Endothelial cell of umbilical vein (primary cell): ENCODE data around the gene SNX10. TPM values are rescaled to one million over a fixed set of nuclear protein-coding genes. Genes with fewer than 3 reads are reported as not detected.

Experiments used
- BruUV-seq: library from RNA; stranded (reverse); fragments of 400-500 nt; replicated peaks from 2 replicates; lab custom pipeline; 2021; lab: Mats Ljungman, UMichigan
- CTCF ChIA-PET: fragments of 300-600, 350-600 bp; sonication (Branson Sonifier 250); formaldehyde crosslinking; loops from one replicate; lab custom pipeline; 2021; ENCODE audit warnings: antibody characterized with exemption, inconsistent platforms; lab: Charles Lee
- POLR2A ChIA-PET: fragments of 300-600, 350-600 bp; sonication (Branson Sonifier 250); formaldehyde crosslinking; loops from one replicate; lab custom pipeline; 2021; ENCODE audit warnings: antibody characterized with exemption, inconsistent platforms; lab: Charles Lee
- DNase-seq: peaks from one replicate; pipeline ENCODE4 v3.0.0-alpha.2; 2011; ENCODE audit warnings: low read depth, low spot score
- FAIRE-seq: peaks from 2 replicates; lab custom pipeline; 2011; peaks lifted over from hg19 to GRCh38; lab: Jason Lieb, UNC
- H2AFZ ChIP-seq: 2 replicates; pipeline ENCODE4 v1.6.0; 2012; ENCODE audit warnings: low read depth, low read length, control low read depth, inconsistent platforms
- H3K27ac ChIP-seq: 2 replicates; pipeline ENCODE4 v1.5.1; 2011; ENCODE audit warnings: low read depth, mild to moderate bottlenecking, control low read depth, low read length, moderate library complexity; ENCODE audit not compliant: insufficient read depth
- H3K27me3 ChIP-seq, 2 experiments: 2 replicates each; pipeline versions ENCODE4 v1.6.0 to v1.6.1; 2011; ENCODE audit warnings: low read length in 2 of 2, mixed read lengths in 1 of 2; ENCODE audit not compliant: control insufficient read depth in 2 of 2, insufficient read depth in 2 of 2
- H3K36me3 ChIP-seq, 2 experiments: 2 replicates in 1 of 2; 3 replicates in 1 of 2; pipeline ENCODE4 v1.5.1; 2011; ENCODE audit warnings: low read length in 2 of 2, mild to moderate bottlenecking in 1 of 2, moderate library complexity in 1 of 2; ENCODE audit not compliant: control insufficient read depth in 2 of 2, insufficient read depth in 2 of 2; ENCODE audit errors: extremely low read depth in 1 of 2
- H3K4me1 ChIP-seq: 3 replicates; pipeline ENCODE4 v1.5.1; 2011; ENCODE audit warnings: mild to moderate bottlenecking, low read length; ENCODE audit not compliant: control insufficient read depth, insufficient read depth; ENCODE audit errors: extremely low read depth
- H3K4me2 ChIP-seq: 2 replicates; pipeline ENCODE4 v1.6.1; 2011; ENCODE audit warnings: low read length, control low read depth, mixed read lengths; ENCODE audit not compliant: insufficient read depth
- H3K4me3 ChIP-seq, 3 experiments: fragments of 200-600 bp in 1 of 3; sonication (generic), shearing (Covaris generic) in 1 of 3; replicated peaks in 1 of 3; 2 replicates each; pipeline ENCODE4 v1.5.1; 2011 to 2016; ENCODE audit warnings: control low read depth in 3 of 3, low read length in 3 of 3, mild to moderate bottlenecking in 2 of 3, inconsistent platforms in 1 of 3, low read depth in 1 of 3, moderate library complexity in 1 of 3; ENCODE audit not compliant: insufficient read depth in 1 of 3
- H3K79me2 ChIP-seq: 2 replicates; pipeline ENCODE4 v1.6.0; 2012; ENCODE audit warnings: low read length, inconsistent platforms; ENCODE audit not compliant: control insufficient read depth, insufficient read depth
- H3K9ac ChIP-seq: replicated peaks from 2 replicates; pipeline ENCODE3; 2011; ENCODE audit warnings: low read length, control low read depth; ENCODE audit not compliant: insufficient read depth; ENCODE audit errors: extremely low read depth
- H3K9me1 ChIP-seq: replicated peaks from 3 replicates; pipeline ENCODE4 v1.6.0; 2011; ENCODE audit warnings: mild to moderate bottlenecking, low read length; ENCODE audit not compliant: control insufficient read depth, insufficient read depth; ENCODE audit errors: extremely low read depth
- H3K9me3 ChIP-seq: replicated peaks from 2 replicates; pipeline ENCODE4 v1.5.1; 2012; ENCODE audit warnings: low read length, inconsistent platforms; ENCODE audit not compliant: control insufficient read depth, insufficient read depth
- H4K20me1 ChIP-seq: replicated peaks from 2 replicates; pipeline ENCODE3; 2011; ENCODE audit warnings: mild to moderate bottlenecking, low read length; ENCODE audit not compliant: control insufficient read depth, insufficient read depth; ENCODE audit errors: extremely low read depth
- CTCF ChIP-seq, 2 donors: IDR thresholded peaks; 1 replicate in 1 of 2; 2 replicates in 1 of 2; pipeline ENCODE4 v1.5.1; 2011; ENCODE audit warnings: low read length in 2 of 2, mild to moderate bottlenecking in 2 of 2, moderate library complexity in 2 of 2, control low read depth in 1 of 2, inconsistent platforms in 1 of 2, low read depth in 1 of 2; ENCODE audit not compliant: insufficient read depth in 1 of 2; ENCODE audit errors: extremely low read depth in 1 of 2
- EZH2 ChIP-seq: IDR thresholded peaks from 2 replicates; pipeline ENCODE4 v1.6.1; 2012; ENCODE audit warnings: borderline replicate concordance, low read depth, mild to moderate bottlenecking, moderate library complexity, low read length, inconsistent platforms; ENCODE audit not compliant: severe bottlenecking
- FOS ChIP-seq: IDR thresholded peaks from 2 replicates; pipeline ENCODE4 v1.6.1; 2011; ENCODE audit warnings: mild to moderate bottlenecking, low read length, moderate library complexity, borderline replicate concordance; ENCODE audit not compliant: insufficient read depth
- GATA2 ChIP-seq: IDR thresholded peaks from 2 replicates; pipeline ENCODE4 v1.7.0; 2011; ENCODE audit warnings: low read depth, mild to moderate bottlenecking, moderate library complexity, mixed read lengths, low read length; ENCODE audit not compliant: insufficient read length, insufficient read depth
- JUN ChIP-seq: IDR thresholded peaks from 2 replicates; pipeline ENCODE4 v1.6.1; 2011; ENCODE audit warnings: borderline replicate concordance, low read depth; ENCODE audit not compliant: insufficient read length, insufficient read depth
- MAX ChIP-seq: IDR thresholded peaks from 2 replicates; pipeline ENCODE4 v1.6.1; 2011; ENCODE audit not compliant: insufficient read depth, insufficient read length
- MYC ChIP-seq: IDR thresholded peaks from one replicate; pipeline ENCODE4 v1.6.1; 2011; ENCODE audit warnings: mild to moderate bottlenecking, low read depth, low read length
- POLR2A ChIP-seq: IDR thresholded peaks from 2 replicates; pipeline ENCODE4 v1.6.1; 2012; ENCODE audit warnings: low read depth, mild to moderate bottlenecking, control low read depth, low read length
- POLR2AphosphoS5 ChIP-seq: IDR thresholded peaks from 2 replicates; pipeline ENCODE4 v1.6.1; 2012; ENCODE audit warnings: low read depth, mild to moderate bottlenecking, control low read depth, low read length, moderate library complexity; ENCODE audit not compliant: insufficient read depth
- dilution Hi-C: fragments of 300-500 bp; cut with MboI; formaldehyde crosslinking; loops from one replicate; pipeline ENCODE4 v1.15.0; 2019; ENCODE audit warnings: low sequenced_read_pairs; ENCODE audit not compliant: extremely low pct_ligation_motif_present
- intact Hi-C: fragments of 100-400 bp; cut with micrococcal nuclease; formaldehyde crosslinking; loops from one replicate; pipeline ENCODE4 v1.10.0; 2022
- polyA plus RNA-seq, 4 experiments: library from polyadenylated mRNA; depleted of rRNA in 3 of 4; stranded (reverse) in 3 of 4; unstranded in 1 of 4; fragments of >200 nt; gene quantifications; 2 replicates each; pipeline versions ENCODE4 v1.2.1 to v1.2.3, GENCODE V29; 2011 to 2012; ENCODE audit warnings: missing spikeins in 1 of 4
- total RNA-seq: library from RNA; stranded (reverse); gene quantifications from 2 replicates; pipeline ENCODE4 v1.2.3, GENCODE V29; 2021

The SNX10 gene
- total and polyA plus RNA-seq, 2 donors (not counting 3 experiments of a cell fraction or from before 2014, with no cell fraction given) = 0.25 to 0.80 TPM

- Histone ChIP-seq H2AFZ (no peak overlapping the region), H3K4me2 (no peak overlapping the region), H3K9me1 (no peaks in the 10 kb centered on the region), H3K27me3 (peaks cover 0 to 2% of the 10 kb centered on the region in 2 experiments), H3K79me2 (no peaks in the 10 kb centered on the region), H3K9me3 (no peaks in the 10 kb centered on the region), H3K9ac (no peak overlapping the region), H3K4me1 (no peaks in the 10 kb centered on the region), H3K4me3 (no peak overlapping the region), H3K36me3 (no peaks in the 10 kb centered on the region), H4K20me1 (no peaks in the 10 kb centered on the region), H3K27ac (no peak overlapping the region)
- intact Hi-C loops = no loop called here
- BruUV-seq = no TSS peak
- ChIA-PET CTCF (interaction anchor here (0.6 kb wide), 1 partner anchor 437 kb away, joined by 3 read pairs; no protein-coding TSS in a partner anchor), POLR2A (no interaction called here)
- dilution Hi-C loops = no loop called here
- DNase-seq = no peak
- TF ChIP-seq EZH2 (no peak), JUN (no peak), POLR2AphosphoS5 (no peak), FOS (no peak), MYC (no peak), GATA2 (no peak), POLR2A (no peak), MAX (no peak), CTCF (IDR thresholded peaks at IDR 0.05; ENCODE audit: extremely low read depth in 1 of 2, insufficient read depth in 1 of 2, low read depth in 1 of 2, low read length in 2 of 2) (no peak)
- FAIRE-seq = no peak
These were observed 52.2 kb downstream of the SNX10 start for GRCh38 chr7:26343837-26344236.
